IMR-90 (cell line): Measurements from ENCODE around the gene FERMT2. TPM values are rescaled to one million over a fixed set of nuclear protein-coding genes. Genes with fewer than 3 reads are reported as not detected.
A peak's percentile ranks its signal among the peaks of the same experiment; 100 is the strongest.

Experiments
- ATAC-seq: fragments of 200-7000 bp; cut with Tn5 transposase; 2 replicates; pipeline ENCODE4 v1.9.1; 2020; ENCODE audit warnings: low read depth, mild to moderate bottlenecking, moderate library complexity
- BruUV-seq: library from RNA; stranded (reverse); fragments of 400-500 nt; replicated peaks from 2 replicates; lab custom pipeline; 2021; lab: Mats Ljungman, UMichigan
- CTCF ChIA-PET: fragments of 300-600 bp; formaldehyde crosslinking; extraction: SDS; loops from one replicate; lab custom pipeline; 2021; ENCODE audit warnings: antibody characterized with exemption; lab: Yijun Ruan, JAX
- POLR2A ChIA-PET: fragments of 300-600 bp; sonication (Branson Sonifier 250); formaldehyde crosslinking; loops from one replicate; lab custom pipeline; 2022; ENCODE audit warnings: antibody characterized with exemption; ENCODE audit not compliant: unreplicated experiment; lab: Charles Lee
- DNase-seq: peaks from one replicate; pipeline ENCODE4 v3.0.0; 2013
- H2AFZ ChIP-seq: replicated peaks from 2 replicates; pipeline ENCODE3; 2013; ENCODE audit warnings: low read length, mild to moderate bottlenecking; ENCODE audit not compliant: poor library complexity
- H2AK5ac ChIP-seq: 2 replicates; pipeline ENCODE4 v1.6.1; 2013; ENCODE audit warnings: low read depth, low read length, inconsistent platforms
- H2AK9ac ChIP-seq: replicated peaks from 2 replicates; pipeline ENCODE3; 2013; ENCODE audit warnings: mild to moderate bottlenecking, low read depth, low read length, moderate library complexity; ENCODE audit not compliant: poor library complexity
- H2BK120ac ChIP-seq: 2 replicates; pipeline ENCODE4 v1.6.1; 2013; ENCODE audit warnings: low read depth, low read length, inconsistent platforms
- H2BK15ac ChIP-seq: 3 replicates; pipeline ENCODE4 v1.6.1; 2013; ENCODE audit warnings: low read depth, low read length, inconsistent platforms
- H2BK20ac ChIP-seq: 2 replicates; pipeline ENCODE4 v1.6.1; 2013; ENCODE audit warnings: low read depth, mild to moderate bottlenecking, inconsistent platforms, low read length, moderate library complexity
- H2BK5ac ChIP-seq: 2 replicates; pipeline ENCODE4 v1.6.1; 2013; ENCODE audit warnings: mild to moderate bottlenecking, low read depth, low read length, inconsistent platforms; ENCODE audit not compliant: poor library complexity, severe bottlenecking
- H3K14ac ChIP-seq: replicated peaks from 2 replicates; pipeline ENCODE4 v1.6.1; 2013; ENCODE audit warnings: low read depth, low read length, inconsistent platforms
- H3K18ac ChIP-seq: 2 replicates; pipeline ENCODE4 v1.6.1; 2013; ENCODE audit warnings: low read depth, low read length, control low read depth
- H3K23ac ChIP-seq: 2 replicates; pipeline ENCODE4 v1.6.1; 2013; ENCODE audit warnings: low read depth, low read length, inconsistent platforms
- H3K27ac ChIP-seq: 2 replicates; pipeline ENCODE4 v1.5.1; 2013; ENCODE audit warnings: mild to moderate bottlenecking, control low read depth, low read length; ENCODE audit not compliant: insufficient read depth
- H3K27me3 ChIP-seq: 2 replicates; pipeline ENCODE4 v1.6.1; 2013; ENCODE audit warnings: low read length; ENCODE audit not compliant: control insufficient read depth, insufficient read depth
- H3K36me3 ChIP-seq: 2 replicates; pipeline ENCODE4 v1.6.1; 2013; ENCODE audit warnings: low read length, mixed read lengths; ENCODE audit not compliant: control insufficient read depth, insufficient read depth
- H3K4ac ChIP-seq: 2 replicates; pipeline ENCODE4 v1.6.1; 2013; ENCODE audit warnings: low read depth, low read length, inconsistent platforms
- H3K4me1 ChIP-seq: 2 replicates; pipeline ENCODE4 v1.6.1; 2013; ENCODE audit warnings: low read length, mixed read lengths; ENCODE audit not compliant: control insufficient read depth, insufficient read depth
- H3K4me2 ChIP-seq: 2 replicates; pipeline ENCODE4 v1.6.1; 2013; ENCODE audit warnings: low read depth, mild to moderate bottlenecking, control low read depth, low read length, moderate library complexity
- H3K4me3 ChIP-seq: 2 replicates; pipeline ENCODE4 v1.5.1; 2013; ENCODE audit warnings: low read depth, mild to moderate bottlenecking, control low read depth, low read length, moderate library complexity; ENCODE audit not compliant: insufficient read depth
- H3K56ac ChIP-seq: 2 replicates; pipeline ENCODE4 v1.6.1; 2013; ENCODE audit warnings: low read length, inconsistent platforms; ENCODE audit not compliant: insufficient read depth; ENCODE audit errors: extremely low read depth
- H3K79me1 ChIP-seq, 2 experiments: 2 replicates each; pipeline ENCODE4 v1.6.1; 2013; ENCODE audit warnings: low read length in 2 of 2, inconsistent platforms in 1 of 2, low read depth in 1 of 2
- H3K9ac ChIP-seq: 2 replicates; pipeline ENCODE4 v1.6.1; 2013; ENCODE audit warnings: low read depth, low read length, control low read depth
- H3K9me1 ChIP-seq: 2 replicates; pipeline ENCODE4 v1.6.1; 2013; ENCODE audit warnings: low read length, inconsistent platforms; ENCODE audit not compliant: insufficient read depth
- H3K9me3 ChIP-seq: 2 replicates; pipeline ENCODE4 v1.6.1; 2013; ENCODE audit warnings: low read length; ENCODE audit not compliant: control insufficient read depth, insufficient read depth
- H4K20me1 ChIP-seq: 2 replicates; pipeline ENCODE4 v1.6.1; 2013; ENCODE audit warnings: low read length, inconsistent platforms; ENCODE audit not compliant: insufficient read depth
- H4K5ac ChIP-seq: 2 replicates; pipeline ENCODE4 v1.6.1; 2013; ENCODE audit warnings: mild to moderate bottlenecking, low read depth, low read length, control low read depth
- H4K8ac ChIP-seq, 2 experiments: 2 replicates each; pipeline ENCODE4 v1.6.1; 2013; ENCODE audit warnings: low read depth in 2 of 2, low read length in 2 of 2, control low read depth in 1 of 2, inconsistent platforms in 1 of 2
- H4K91ac ChIP-seq: 2 replicates; pipeline ENCODE4 v1.6.1; 2013; ENCODE audit warnings: low read depth, low read length, inconsistent platforms; ENCODE audit not compliant: insufficient read depth
- BHLHE40 ChIP-seq: fragments of 150-350 bp; IDR thresholded peaks from 2 replicates; pipeline ENCODE4 v1.6.1; 2016; ENCODE audit warnings: mild to moderate bottlenecking, low read depth, low read length
- CEBPB ChIP-seq: IDR thresholded peaks from 2 replicates; pipeline ENCODE4 v1.6.1; 2012; ENCODE audit warnings: low read depth, low read length, improper control_type of control experiment
- CHD1 ChIP-seq: IDR thresholded peaks from 2 replicates; pipeline ENCODE4 v1.6.1; 2012; ENCODE audit warnings: low read depth, low read length, improper control_type of control experiment
- CTCF ChIP-seq: conservative IDR thresholded peaks from 2 replicates; pipeline ENCODE4 v1.5.1; 2012; ENCODE audit warnings: mild to moderate bottlenecking, low read depth, low read length, improper control_type of control experiment
- ELK1 ChIP-seq: fragments of 150-350 bp; IDR thresholded peaks from 2 replicates; pipeline ENCODE4 v1.6.1; 2016; ENCODE audit warnings: low read depth, mild to moderate bottlenecking, low read length, moderate library complexity, borderline replicate concordance
- FOS ChIP-seq: fragments of 150-350 bp; IDR thresholded peaks from 2 replicates; pipeline ENCODE4 v1.6.1; 2016; ENCODE audit warnings: low read depth, low read length
- MAFK ChIP-seq: IDR thresholded peaks from 2 replicates; pipeline ENCODE4 v1.6.1; 2012; ENCODE audit warnings: low read depth, low read length, improper control_type of control experiment
- MAZ ChIP-seq: IDR thresholded peaks from 2 replicates; pipeline ENCODE4 v1.6.1; 2012; ENCODE audit warnings: low read depth, mild to moderate bottlenecking, low read length, improper control_type of control experiment, moderate library complexity, borderline replicate concordance
- MXI1 ChIP-seq: IDR thresholded peaks from 2 replicates; pipeline ENCODE4 v1.6.1; 2012; ENCODE audit warnings: low read depth, mild to moderate bottlenecking, low read length, moderate library complexity, borderline replicate concordance
- NFE2L2 ChIP-seq: fragments of 150-350 bp; IDR thresholded peaks from 2 replicates; pipeline ENCODE4 v1.6.1; 2016; ENCODE audit warnings: low read depth, mild to moderate bottlenecking, low read length
- POLR2A ChIP-seq: IDR thresholded peaks from 2 replicates; pipeline ENCODE4 v1.6.1; 2012; ENCODE audit warnings: mild to moderate bottlenecking, low read depth, low read length
- RAD21 ChIP-seq: IDR thresholded peaks from 2 replicates; pipeline ENCODE4 v1.6.1; 2012; ENCODE audit warnings: low read length, improper control_type of control experiment
- RCOR1 ChIP-seq: IDR thresholded peaks from 2 replicates; pipeline ENCODE4 v1.6.1; 2012; ENCODE audit warnings: mild to moderate bottlenecking, low read length, improper control_type of control experiment; ENCODE audit not compliant: insufficient replicate concordance
- RFX5 ChIP-seq: IDR thresholded peaks from 2 replicates; pipeline ENCODE4 v1.8.0; 2012; ENCODE audit warnings: low read depth, mild to moderate bottlenecking, low read length, moderate library complexity
- SMC3 ChIP-seq: fragments of 150-350 bp; IDR thresholded peaks from 2 replicates; pipeline ENCODE4 v1.6.1; 2016; ENCODE audit warnings: low read depth, mild to moderate bottlenecking, antibody characterized with exemption, low read length, moderate library complexity
- USF2 ChIP-seq: fragments of 150-350 bp; IDR thresholded peaks from 2 replicates; pipeline ENCODE4 v1.6.1; 2017; ENCODE audit warnings: mild to moderate bottlenecking, antibody characterized with exemption, low read length, low read depth
- WGBS, 2 experiments: methylation state at CpG; one replicate each; pipeline versions ENCODE4 v1.1.5 to v1.1.7; 2013; ENCODE audit warnings: missing lambda C conversion rate in 2 of 2; ENCODE audit not compliant: insufficient read length in 1 of 2; ENCODE audit errors: extremely low coverage in 2 of 2; 5-methylcytosine and 5-hydroxymethylcytosine counted together
- dilution Hi-C: fragments of 300-500 bp; cut with HindIII; formaldehyde crosslinking; loops from one replicate; pipeline ENCODE4 v1.14.3; 2018; ENCODE audit warnings: low sequenced_read_pairs; ENCODE audit not compliant: unreplicated experiment
- in situ Hi-C: fragments of 300-500 bp; cut with MboI; formaldehyde crosslinking; loops from 3 replicates; pipeline ENCODE4 v1.14.3; 2019; ENCODE audit warnings: low sequenced_read_pairs, inconsistent platforms, mixed read lengths
- intact Hi-C: fragments of 100-400 bp; cut with micrococcal nuclease; formaldehyde crosslinking; loops from 2 replicates; pipeline ENCODE4 v1.10.0; 2022
- polyA plus RNA-seq, 3 experiments: library from polyadenylated mRNA; depleted of rRNA; stranded (reverse); fragments of >200 nt; gene quantifications; 2 replicates each; pipeline ENCODE4 v1.2.3, GENCODE V29; 2012; ENCODE audit warnings: low replicate concordance in 1 of 3
- total RNA-seq: library from RNA; depleted of rRNA; stranded (reverse); fragments of >200 nt; gene quantifications from 2 replicates; pipeline ENCODE4 v1.2.3, GENCODE V29; 2012

FERMT2 gene
- total and polyA plus RNA-seq, 2 of the 4 experiments (the other 2 are of a cell fraction), result 131 to 217 TPM

- POLR2A ChIA-PET, result interaction anchor here (0.6 kb wide), 1 partner anchor 1208 kb away, joined by 9 read pairs; no protein-coding TSS in a partner anchor
- Histone ChIP-seq H3K56ac (peak overlapping the region; percentile 51; the same call in 1 of the 2 replicates), H2AK5ac (no peak overlapping the region), H3K36me3 (peaks cover 22% of the 10 kb centered on the region), H2AFZ (no peak overlapping the region), H3K79me1 (peaks cover 4 to 31% of the 10 kb centered on the region in 2 experiments; a peak in 3 of 4 replicates), H2AK9ac (no peak overlapping the region), H3K9me1 (peaks cover 6% of the 10 kb centered on the region), H3K27me3 (no peaks in the 10 kb centered on the region), H3K9me3 (no peaks in the 10 kb centered on the region), H3K18ac (no peak overlapping the region), H2BK5ac (peak overlapping the region; percentile 21), H4K5ac (no peak overlapping the region), H3K27ac (no peak overlapping the region), H4K8ac (no peak overlapping the region), H3K23ac (peak overlapping the region; percentile 75), H4K20me1 (peaks cover 70% of the 10 kb centered on the region), H3K9ac (peak overlapping the region; percentile 84), H3K4ac (no peak overlapping the region), H3K4me3 (peak overlapping the region; percentile 99), H3K4me2 (peak overlapping the region; percentile 86), H4K91ac (no peak overlapping the region), H2BK15ac (no peak overlapping the region), H2BK120ac (no peak overlapping the region), H2BK20ac (no peak overlapping the region), H3K14ac (peak overlapping the region; percentile 66), H3K4me1 (peaks cover 7% of the 10 kb centered on the region)
- DNase-seq (no peak), ATAC-seq (no peak)
- CTCF ChIA-PET, result no interaction called here
- WGBS, 2 experiments, result no CpG with 5 or more reads among the region's 3 CpGs
- intact Hi-C loops, result loop anchor here (2.0 to 10.0 kb wide), 3 partner anchors 71 to 123 kb away; no protein-coding TSS in a partner anchor
- TF ChIP-seq MAZ (no peak), FOS (no peak), MAFK (no peak), RAD21 (no peak), MXI1 (no peak), CHD1 (no peak), CEBPB (no peak), RFX5 (no peak), ELK1 (no peak), USF2 (no peak), NFE2L2 (no peak), BHLHE40 (no peak), SMC3 (no peak), POLR2A (no peak), RCOR1 (no peak), CTCF (no peak)
- in situ Hi-C loops, result no loop called here
- dilution Hi-C loops, result no loop called here
- BruUV-seq, result no TSS peak
These were observed 2.8 kb downstream of the FERMT2 start for GRCh38 chr14:52948039-52948438.
